Skeletal muscle satellite cell (primary cell): Measurements from ENCODE around the gene KLF13.

Experiments used
- H3K27me3 ChIP-seq: 2 replicates; pipeline ENCODE4 v1.7.0; 2013; ENCODE audit warnings: low read length; ENCODE audit not compliant: control insufficient read depth, insufficient read depth
- H3K36me3 ChIP-seq: 2 replicates; pipeline ENCODE4 v1.7.0; 2013; ENCODE audit warnings: mild to moderate bottlenecking, control low read depth, low read length; ENCODE audit not compliant: insufficient read depth
- H3K4me1 ChIP-seq: 2 replicates; pipeline ENCODE4 v1.7.0; 2013; ENCODE audit warnings: low read length; ENCODE audit not compliant: control insufficient read depth, insufficient read depth
- H3K4me2 ChIP-seq: 2 replicates; pipeline ENCODE4 v1.7.0; 2013; ENCODE audit warnings: mild to moderate bottlenecking, low read length
- H3K4me3 ChIP-seq: 2 replicates; pipeline ENCODE4 v1.7.0; 2013; ENCODE audit warnings: low read length
- H3K9ac ChIP-seq: 2 replicates; pipeline ENCODE4 v1.7.0; 2013; ENCODE audit warnings: mild to moderate bottlenecking, low read depth, low read length, moderate library complexity
- H3K9me3 ChIP-seq: replicated peaks from 2 replicates; pipeline ENCODE4 v1.7.0; 2013; ENCODE audit warnings: mild to moderate bottlenecking, control low read depth, low read length

KLF13 gene

DNA sequence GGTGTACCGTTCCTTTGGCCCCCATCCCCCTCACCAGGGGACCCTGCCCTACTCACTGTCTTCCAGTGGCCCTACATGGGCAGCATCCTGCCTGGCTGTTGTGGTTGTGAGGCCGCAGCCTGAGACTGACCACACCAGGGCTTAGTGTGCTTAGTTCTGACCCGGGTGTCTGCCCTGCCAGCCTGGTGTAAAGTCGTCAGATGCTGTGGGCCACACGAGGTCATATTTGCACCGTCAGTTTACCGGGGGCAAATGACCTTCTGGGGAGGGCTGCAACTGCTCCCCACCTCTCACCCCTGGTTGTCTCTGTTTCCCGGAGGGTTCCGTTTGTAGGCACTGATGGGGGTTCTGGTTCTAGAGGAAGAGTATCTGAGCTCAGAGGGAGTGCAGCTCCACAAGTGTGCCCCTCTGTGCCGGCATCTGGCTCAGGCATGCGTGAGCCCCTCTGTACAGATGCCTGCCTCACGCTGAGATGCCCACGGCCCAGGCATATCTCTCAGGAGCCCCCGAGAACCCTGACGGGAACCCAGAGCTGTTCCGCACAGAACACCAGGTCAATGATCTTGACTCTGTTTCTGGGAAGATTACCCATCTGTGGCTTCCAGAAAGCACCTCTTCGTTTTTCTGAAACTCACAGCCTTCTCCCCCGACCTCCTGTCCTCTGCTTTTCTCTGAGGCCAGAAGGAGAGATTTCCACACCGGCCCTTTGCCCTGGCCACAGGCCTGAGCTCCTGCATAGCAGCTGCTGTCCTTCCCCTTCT, 19.2 kb downstream of the KLF13 start:
- H3K4me1 ChIP-seq, result peaks cover 8% of the 10 kb centered on the region

DNA sequence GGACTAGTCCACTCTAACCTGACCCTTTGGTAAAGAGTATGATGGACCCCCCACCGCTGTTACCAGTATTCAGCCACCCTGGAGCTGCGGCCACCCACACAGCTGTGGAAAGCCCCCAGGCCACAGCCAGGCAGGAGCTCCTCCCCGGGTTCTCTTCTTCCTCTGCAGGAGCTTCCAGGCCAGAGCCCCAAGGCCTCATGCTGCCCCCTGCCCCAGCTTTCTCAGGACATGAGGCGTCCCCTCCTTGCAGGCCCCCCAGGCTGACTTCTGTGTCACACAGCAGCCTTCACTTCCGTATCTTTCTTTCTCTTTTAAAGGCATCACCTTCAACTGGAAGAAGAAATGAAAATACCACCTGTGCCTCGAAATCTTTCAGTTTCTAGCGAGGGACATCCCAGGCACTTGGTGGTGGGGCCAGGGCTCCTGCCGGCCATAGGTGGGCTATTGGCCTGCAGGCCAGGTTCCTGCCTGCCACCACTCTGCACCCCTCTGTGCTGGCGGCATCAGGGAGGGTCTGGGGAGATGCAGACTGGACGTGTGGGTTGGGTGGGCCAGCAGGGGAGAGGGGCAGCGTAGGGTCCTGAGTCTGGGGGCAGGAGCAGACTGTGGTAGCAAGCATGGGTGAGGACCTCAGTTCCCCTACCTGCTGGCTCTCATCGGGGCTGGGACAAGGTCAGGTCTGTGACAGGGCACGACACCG, 19.9 kb downstream of the KLF13 start:
- no peaks in the 10 kb centered on the region for H3K9me3 ChIP-seq
- H3K27me3 ChIP-seq, result no peaks in the 10 kb centered on the region
- H3K4me1 ChIP-seq, result peaks cover 8% of the 10 kb centered on the region
- H3K9ac ChIP-seq, result no peak overlapping the region
- no peak overlapping the region for H3K4me3 ChIP-seq
- H3K36me3 ChIP-seq, result no peaks in the 10 kb centered on the region
- H3K4me2 ChIP-seq, result no peak overlapping the region

More for the DNA sequence above, 19.2 kb downstream of the KLF13 start:
- Histone ChIP-seq H3K27me3 (no peaks in the 10 kb centered on the region), H3K9me3 (no peaks in the 10 kb centered on the region), H3K4me3 (no peak overlapping the region), H3K36me3 (no peaks in the 10 kb centered on the region), H3K9ac (no peak overlapping the region), H3K4me2 (no peak overlapping the region)

DNA sequence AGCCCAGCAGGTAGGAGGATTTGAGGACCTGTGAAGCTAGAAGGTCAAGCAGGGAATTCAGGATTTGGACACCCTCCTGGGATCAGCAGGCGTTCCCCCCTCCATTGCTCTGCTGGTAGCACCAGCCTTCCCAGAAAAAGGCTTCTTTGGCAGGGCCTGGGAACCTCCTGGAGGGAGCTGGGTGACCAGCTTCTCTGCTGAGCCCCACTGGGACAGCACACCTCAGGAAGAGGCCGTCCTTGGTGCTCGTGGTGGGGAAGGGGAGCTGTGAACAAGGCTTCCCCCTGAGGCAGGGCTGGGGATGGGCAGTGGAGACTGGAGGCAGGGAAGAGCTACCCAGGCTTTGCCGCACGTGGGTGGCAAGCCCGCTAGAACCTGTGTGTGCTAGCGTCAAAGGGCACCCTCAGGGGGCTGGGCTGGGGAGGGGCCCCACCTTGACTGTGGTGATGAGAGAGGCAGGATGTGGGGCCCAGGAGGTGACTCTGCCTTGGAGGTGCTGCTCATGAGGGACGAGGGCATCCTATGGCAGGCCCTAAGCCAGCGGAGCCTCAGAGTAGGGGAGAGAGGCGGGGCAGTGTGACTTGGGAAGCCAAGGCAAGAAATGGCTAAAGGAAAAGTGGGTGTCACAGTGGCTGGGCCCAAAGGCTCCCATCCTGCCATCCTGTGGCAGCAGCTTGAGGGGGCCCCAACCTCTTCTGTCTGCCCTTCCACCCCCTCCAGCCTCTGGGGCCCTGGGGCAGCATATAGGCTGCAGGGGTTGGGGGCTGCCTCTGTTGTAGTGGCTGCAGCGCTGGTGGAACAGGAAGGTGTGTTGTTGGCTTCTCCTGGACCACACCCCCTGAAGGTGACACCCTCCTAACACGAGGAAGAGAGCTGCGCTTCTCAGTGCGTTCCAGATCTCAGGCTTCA, 20.7 kb downstream of the KLF13 start:
- H3K9me3 ChIP-seq, result no peaks in the 10 kb centered on the region
- no peaks in the 10 kb centered on the region for H3K27me3 ChIP-seq
- H3K4me3 ChIP-seq, result no peak overlapping the region
- H3K4me1 ChIP-seq, result peaks cover 12% of the 10 kb centered on the region
- no peak overlapping the region for H3K9ac ChIP-seq
- no peaks in the 10 kb centered on the region for H3K36me3 ChIP-seq
- H3K4me2 ChIP-seq, result no peak overlapping the region

DNA sequence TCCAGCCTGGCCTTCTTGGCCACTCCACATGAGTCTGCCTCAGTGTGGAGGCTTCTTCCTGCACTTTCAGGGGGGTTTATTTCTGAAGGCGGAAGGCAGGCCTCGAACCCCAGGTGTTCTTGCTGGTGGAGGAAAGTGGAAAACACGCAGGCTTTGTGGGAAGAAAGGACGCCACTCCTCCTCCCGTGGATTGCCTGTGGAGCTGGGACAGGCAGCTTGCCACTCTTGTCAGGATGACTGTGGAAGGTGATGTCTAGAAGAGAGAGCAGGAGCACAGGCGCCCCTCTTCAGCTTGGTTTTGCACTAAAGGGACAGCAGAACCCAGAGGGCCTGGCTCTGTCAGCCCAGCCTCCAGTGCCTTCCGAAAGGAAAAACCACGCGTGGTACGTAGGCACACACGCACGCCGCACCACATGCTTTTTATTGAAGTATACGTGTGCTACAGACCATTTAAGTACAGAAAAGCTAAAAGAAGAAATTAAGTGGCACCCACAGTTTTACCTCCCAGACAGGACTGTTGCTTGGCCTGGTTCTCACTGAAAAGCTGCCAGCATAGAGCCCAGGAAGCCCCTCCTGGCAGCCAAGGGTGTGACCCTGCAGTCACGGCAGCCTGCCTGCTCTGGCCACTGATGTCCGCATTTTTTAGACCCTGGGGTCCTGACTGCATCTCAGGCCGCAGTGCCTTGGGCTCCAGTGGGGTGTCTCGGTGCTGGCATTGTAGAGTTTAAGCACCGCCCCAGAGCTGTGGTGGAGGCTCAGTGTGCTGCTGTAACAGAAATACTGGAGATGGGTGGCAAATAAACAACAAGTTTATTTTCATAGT, 21.6 kb downstream of the KLF13 start:
- H3K9ac ChIP-seq, result no peak overlapping the region
- H3K27me3 ChIP-seq, result no peaks in the 10 kb centered on the region
- peaks cover 20% of the 10 kb centered on the region for H3K4me1 ChIP-seq

DNA sequence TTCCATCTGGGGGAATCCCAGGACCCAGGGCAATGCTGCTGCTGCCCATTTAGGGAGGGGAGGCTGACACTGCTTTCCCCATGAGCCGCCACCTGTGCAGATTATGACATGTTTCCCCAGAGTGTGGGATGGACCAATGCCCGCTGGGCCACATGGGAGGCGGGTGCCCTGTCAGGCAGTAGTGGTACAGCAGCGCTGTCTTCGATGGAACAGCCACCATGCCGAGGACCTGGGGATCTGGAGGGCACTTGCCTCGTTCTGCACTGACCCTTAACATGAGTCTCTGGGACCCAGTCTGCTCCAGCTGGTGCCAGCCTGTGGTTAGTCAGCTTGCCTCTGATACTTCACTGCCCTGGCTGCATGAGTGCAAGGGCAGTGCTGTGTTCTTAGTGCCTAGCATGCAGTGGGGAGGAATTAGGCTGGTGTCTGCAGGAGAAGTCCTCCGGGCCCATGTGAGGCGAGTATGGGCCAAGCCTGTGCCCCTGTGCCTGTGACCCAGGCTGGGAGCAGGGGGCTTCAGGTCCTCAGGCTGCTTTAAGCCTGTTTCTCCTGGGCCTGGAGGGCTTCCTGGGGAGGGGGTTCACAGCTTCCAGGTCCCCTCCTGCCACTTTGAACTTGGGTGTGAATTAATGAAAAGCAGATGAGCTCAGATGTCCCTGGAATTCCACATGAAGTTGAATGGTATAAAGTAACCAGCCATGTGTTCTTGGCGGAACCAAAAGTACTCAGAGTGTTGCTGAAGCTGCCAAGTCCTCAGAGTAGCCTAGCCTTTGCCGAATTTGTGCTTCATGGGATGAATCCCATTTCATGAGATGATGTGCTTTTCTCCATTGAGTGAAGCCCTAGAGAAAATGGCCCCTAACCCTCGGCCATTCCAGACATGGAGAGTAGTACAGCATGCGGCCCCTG, 22.9 kb downstream of the KLF13 start:
- Histone ChIP-seq H3K36me3 (no peaks in the 10 kb centered on the region), H3K9ac (no peak overlapping the region), H3K4me3 (no peak overlapping the region), H3K27me3 (no peaks in the 10 kb centered on the region), H3K9me3 (no peaks in the 10 kb centered on the region), H3K4me2 (no peak overlapping the region), H3K4me1 (peaks cover 31% of the 10 kb centered on the region)

More for the DNA sequence above, 21.6 kb downstream of the KLF13 start:
- H3K4me2 ChIP-seq, result no peak overlapping the region
- no peaks in the 10 kb centered on the region for H3K36me3 ChIP-seq
- no peaks in the 10 kb centered on the region for H3K9me3 ChIP-seq
- no peak overlapping the region for H3K4me3 ChIP-seq

DNA sequence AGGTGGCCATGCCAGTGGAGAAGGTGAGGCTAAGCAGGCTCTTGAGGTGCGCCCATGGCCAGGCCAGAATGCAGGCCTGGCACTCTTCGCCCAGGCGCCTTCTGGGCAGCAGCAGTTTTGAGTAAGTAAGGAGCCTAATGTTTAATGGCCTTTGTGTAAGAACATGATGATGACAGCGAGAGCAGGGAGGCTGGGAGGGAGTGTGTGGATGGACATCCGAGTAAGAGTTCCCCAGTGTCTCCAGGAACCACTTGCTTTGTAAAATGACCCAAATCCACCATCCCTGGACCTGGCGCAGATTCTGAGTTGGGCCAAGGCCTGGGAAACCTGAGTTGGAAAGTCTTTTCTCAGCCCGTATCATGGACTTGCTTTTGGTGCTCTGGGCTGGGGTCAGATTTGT, 24.1 kb downstream of the KLF13 start:
- Histone ChIP-seq H3K4me1 (peaks cover 23% of the 10 kb centered on the region), H3K27me3 (no peaks in the 10 kb centered on the region), H3K36me3 (no peaks in the 10 kb centered on the region), H3K9me3 (no peaks in the 10 kb centered on the region), H3K4me3 (no peak overlapping the region), H3K9ac (no peak overlapping the region), H3K4me2 (no peak overlapping the region)

DNA sequence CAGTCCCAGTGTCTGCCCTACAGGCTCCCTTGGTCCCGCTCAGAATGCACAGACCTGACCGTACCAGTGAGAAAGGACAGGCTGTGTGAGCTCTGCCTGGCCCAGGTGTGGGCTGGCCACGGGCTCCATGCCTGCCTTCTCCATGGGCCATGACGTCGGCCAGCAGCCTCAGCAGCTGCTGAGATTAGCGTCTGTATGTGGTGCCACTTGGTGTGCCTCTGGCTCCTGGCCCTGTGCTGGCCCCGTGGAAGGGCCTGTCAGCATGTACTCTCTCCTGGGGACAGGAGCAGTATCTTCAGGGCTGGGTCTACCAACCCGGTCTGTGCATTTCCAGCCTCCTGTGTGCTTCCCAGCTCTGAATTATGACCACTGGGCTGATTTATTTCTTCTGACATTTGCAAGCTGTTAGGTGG, 25.7 kb downstream of the KLF13 start:
- Histone ChIP-seq H3K4me2 (no peak overlapping the region), H3K27me3 (no peaks in the 10 kb centered on the region), H3K4me1 (peaks cover 23% of the 10 kb centered on the region), H3K36me3 (no peaks in the 10 kb centered on the region), H3K9ac (no peak overlapping the region), H3K4me3 (no peak overlapping the region), H3K9me3 (no peaks in the 10 kb centered on the region)

DNA sequence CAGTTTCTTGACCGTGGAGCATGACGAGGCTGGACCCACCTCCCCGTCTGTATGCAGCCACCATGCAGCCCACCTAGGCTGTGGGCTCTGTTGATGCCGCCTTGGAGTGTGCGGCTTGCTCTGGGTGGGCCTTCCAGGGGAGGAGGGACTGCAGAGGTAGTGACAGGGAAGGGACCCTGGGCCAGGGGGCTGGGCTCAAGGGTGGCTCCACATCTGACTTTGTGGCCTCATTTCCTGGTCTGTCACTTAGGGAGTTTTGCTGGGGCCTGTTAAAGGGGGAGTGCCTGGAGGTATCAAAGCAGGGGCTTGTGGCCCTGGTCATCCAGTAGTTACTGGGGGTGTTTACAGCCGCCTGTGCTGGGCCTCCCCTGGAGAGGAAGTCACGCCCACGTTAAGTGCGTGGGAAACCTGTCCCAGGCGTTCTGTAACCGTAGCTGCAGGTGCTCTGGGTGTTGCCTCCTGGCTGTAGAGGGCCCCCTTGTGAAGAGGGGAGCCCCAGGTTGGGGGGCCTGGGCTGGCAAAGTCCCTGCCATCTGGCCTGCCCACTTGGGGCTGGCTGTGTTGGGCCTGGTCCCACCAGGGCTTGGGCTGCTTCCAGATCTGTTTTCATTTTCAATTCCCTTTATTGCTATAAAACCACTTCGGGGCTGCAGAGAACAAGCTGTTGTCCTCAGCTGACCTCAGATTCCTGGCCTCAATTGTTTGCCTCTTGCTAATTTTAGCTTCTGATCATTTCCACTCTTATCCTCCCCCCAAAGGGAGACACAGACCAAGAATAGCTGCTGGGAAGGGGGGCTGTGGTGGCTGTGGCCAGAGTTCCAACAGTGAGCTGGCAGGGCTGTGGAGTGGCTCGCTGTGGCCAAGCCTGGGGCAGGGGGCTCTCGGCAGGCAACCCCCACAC, 26.5 kb downstream of the KLF13 start:
- Histone ChIP-seq H3K9me3 (no peaks in the 10 kb centered on the region), H3K4me3 (peak overlapping the region; percentile 20), H3K9ac (peak overlapping the region; percentile 77), H3K4me1 (peaks cover 23% of the 10 kb centered on the region), H3K27me3 (no peaks in the 10 kb centered on the region), H3K36me3 (no peaks in the 10 kb centered on the region), H3K4me2 (peak overlapping the region; percentile 57)

DNA sequence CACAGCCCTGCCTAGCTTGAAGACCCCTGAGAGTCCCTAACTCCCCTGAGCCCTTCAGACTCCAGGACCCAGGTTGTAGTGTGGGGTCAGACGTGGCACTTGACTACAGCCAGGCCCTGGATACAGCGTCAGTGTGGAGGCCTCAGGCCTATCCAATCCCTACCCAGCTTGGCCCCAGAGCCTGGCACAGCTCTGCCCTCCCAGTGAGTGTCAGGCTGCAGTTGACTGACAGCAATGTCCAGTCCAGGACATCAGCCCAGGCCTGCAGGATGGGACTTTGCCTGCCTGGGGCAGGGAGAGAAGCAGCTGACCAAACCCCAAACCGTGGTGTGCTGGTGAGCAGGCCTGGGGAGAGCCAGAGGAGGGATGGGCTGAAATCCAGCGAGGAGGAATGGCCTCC, 27.3 kb downstream of the KLF13 start:
- Histone ChIP-seq H3K4me2 (peak overlapping the region; percentile 57), H3K4me3 (peak overlapping the region; percentile 20), H3K9me3 (no peaks in the 10 kb centered on the region), H3K4me1 (peaks cover 23% of the 10 kb centered on the region), H3K9ac (peak overlapping the region; percentile 77), H3K27me3 (no peaks in the 10 kb centered on the region), H3K36me3 (no peaks in the 10 kb centered on the region)
